Tibial nerve (tissue), 4 donors: Measurements from ENCODE around the gene SMPD1.

Source experiments
- CTCF ChIP-seq, 5 experiments: fragments of 200-600 bp in 3 of 5; fragments of 450-650 bp in 2 of 5; sonication (generic) in 3 of 5; IDR thresholded peaks; one replicate each; pipeline ENCODE4 v1.5.1; 2016 to 2019; ENCODE audit warnings: antibody characterized with exemption in 5 of 5, mild to moderate bottlenecking in 3 of 5, moderate library complexity in 2 of 5
- EP300 ChIP-seq, 2 donors: sonication (generic); formaldehyde crosslinking; IDR thresholded peaks; one replicate each; pipeline ENCODE4 v1.6.1; 2017; ENCODE audit warnings: antibody characterized with exemption in 2 of 2, mild to moderate bottlenecking in 1 of 2
- POLR2A ChIP-seq, 2 donors: fragments of 450-650 bp; IDR thresholded peaks; one replicate each; pipeline ENCODE4 v1.6.1; 2017; ENCODE audit warnings: antibody characterized with exemption in 2 of 2, mild to moderate bottlenecking in 2 of 2, moderate library complexity in 2 of 2

GRCh38 chr11:6385046-6385777 lies 5.1 kb upstream of the SMPD1 start:
- no peak for TF ChIP-seq POLR2A (IDR thresholded peaks at IDR 0.05)
- TF ChIP-seq CTCF (IDR thresholded peaks at IDR 0.05): no peak
- no peak for TF ChIP-seq EP300 (IDR thresholded peaks at IDR 0.05)
